BLaER1 treated with 17β-estradiol and CSF1 and Interleukin-3, amounts not matched to agents 10 nM and 100 nM (cell line): Measurements from ENCODE around the gene EPHA7.

Experiments used
- H3K27ac ChIP-seq, 11 experiments: shearing (Covaris generic); formaldehyde crosslinking; 2 replicates each; pipeline ENCODE4 v1.8.1; 2022
- H3K27me3 ChIP-seq, 11 experiments: shearing (Covaris generic); formaldehyde crosslinking; 2 replicates each; pipeline ENCODE4 v1.8.1; 2022
- H3K36me3 ChIP-seq, 11 experiments: shearing (Covaris generic); formaldehyde crosslinking; 2 replicates each; pipeline ENCODE4 v1.8.1; 2022
- H3K4me1 ChIP-seq, 10 experiments: shearing (Covaris generic); formaldehyde crosslinking; 2 replicates each; pipeline ENCODE4 v1.8.1; 2022
- H3K4me2 ChIP-seq, 11 experiments: shearing (Covaris generic); formaldehyde crosslinking; 2 replicates each; pipeline ENCODE4 v1.8.1; 2022
- H3K4me3 ChIP-seq, 10 experiments: shearing (Covaris generic); formaldehyde crosslinking; 2 replicates each; pipeline ENCODE4 v1.8.1; 2022
- H3K9ac ChIP-seq, 11 experiments: shearing (Covaris generic); formaldehyde crosslinking; 2 replicates each; pipeline ENCODE4 v1.8.1; 2022
- H3K9me3 ChIP-seq, 11 experiments: shearing (Covaris generic); formaldehyde crosslinking; replicated peaks in 1 of 11; 2 replicates each; pipeline ENCODE4 v1.8.1; 2022
- H4K20me1 ChIP-seq, 11 experiments: shearing (Covaris generic); formaldehyde crosslinking; 2 replicates each; pipeline ENCODE4 v1.8.1; 2022
- Cebpa-rat ChIP-seq, 11 experiments: shearing (Covaris generic); IDR thresholded peaks; 2 replicates each; pipeline ENCODE4 v1.8.1; 2022

Gene EPHA7

GRCh38 chr6:93373445-93373844 is 45.9 kb downstream of the EPHA7 start:
- H3K4me1 ChIP-seq = peaks cover 0 to 8% (median 0%) of the 10 kb centered on the region in 10 experiments; a peak in 3 of 20 replicates
- H3K4me3 ChIP-seq = no peak overlapping the region
- H3K27me3 ChIP-seq = no peaks in the 10 kb centered on the region
- no peak overlapping the region for H3K27ac ChIP-seq
- TF ChIP-seq Cebpa-rat (IDR thresholded peaks at IDR 0.05) = no peak
- H3K9me3 ChIP-seq = no peaks in the 10 kb centered on the region
- H4K20me1 ChIP-seq = no peaks in the 10 kb centered on the region
- H3K36me3 ChIP-seq = no peaks in the 10 kb centered on the region
- no peak overlapping the region for H3K9ac ChIP-seq
- no peak overlapping the region for H3K4me2 ChIP-seq

- Histone ChIP-seq H3K4me1 (peaks cover 0 to 8% (median 0%) of the 10 kb centered on the region in 10 experiments; a peak in 3 of 20 replicates), H3K36me3 (no peaks in the 10 kb centered on the region), H3K9ac (no peak overlapping the region), H3K27ac (no peak overlapping the region), H4K20me1 (no peaks in the 10 kb centered on the region), H3K4me2 (no peak overlapping the region), H3K27me3 (no peaks in the 10 kb centered on the region), H3K4me3 (no peak overlapping the region), H3K9me3 (no peaks in the 10 kb centered on the region)
- TF ChIP-seq Cebpa-rat (IDR thresholded peaks at IDR 0.05) = no peak
Measured at GRCh38 chr6:93371756-93372155, 47.6 kb downstream of the EPHA7 start.

GRCh38 chr6:93369586-93370134 is 49.7 kb downstream of the EPHA7 start:
- TF ChIP-seq Cebpa-rat (IDR thresholded peaks at IDR 0.05) = no peak
- no peaks in the 10 kb centered on the region for H3K27me3 ChIP-seq
- no peaks in the 10 kb centered on the region for H3K36me3 ChIP-seq
- no peaks in the 10 kb centered on the region for H3K9me3 ChIP-seq
- H3K27ac ChIP-seq = no peak overlapping the region
- no peaks in the 10 kb centered on the region for H3K4me1 ChIP-seq
- H4K20me1 ChIP-seq = no peaks in the 10 kb centered on the region
- no peak overlapping the region for H3K4me3 ChIP-seq
- no peak overlapping the region for H3K4me2 ChIP-seq
- no peak overlapping the region for H3K9ac ChIP-seq

- no peaks in the 10 kb centered on the region for H3K27me3 ChIP-seq
- no peak overlapping the region for H3K27ac ChIP-seq
- no peak overlapping the region for H3K9ac ChIP-seq
- no peak overlapping the region for H3K4me2 ChIP-seq
- no peaks in the 10 kb centered on the region for H3K9me3 ChIP-seq
- no peaks in the 10 kb centered on the region for H3K36me3 ChIP-seq
- H4K20me1 ChIP-seq = no peaks in the 10 kb centered on the region
- H3K4me1 ChIP-seq = no peaks in the 10 kb centered on the region
- no peak for TF ChIP-seq Cebpa-rat (IDR thresholded peaks at IDR 0.05)
- H3K4me3 ChIP-seq = no peak overlapping the region
Measured at GRCh38 chr6:93366506-93366905, 52.9 kb downstream of the EPHA7 start.

- H3K4me3 ChIP-seq = no peak overlapping the region
- no peak overlapping the region for H3K27ac ChIP-seq
- no peaks in the 10 kb centered on the region for H3K27me3 ChIP-seq
- no peaks in the 10 kb centered on the region for H3K36me3 ChIP-seq
- H3K9me3 ChIP-seq = no peaks in the 10 kb centered on the region
- no peak for TF ChIP-seq Cebpa-rat (IDR thresholded peaks at IDR 0.05)
- H4K20me1 ChIP-seq = no peaks in the 10 kb centered on the region
- H3K9ac ChIP-seq = no peak overlapping the region
- no peak overlapping the region for H3K4me2 ChIP-seq
- no peaks in the 10 kb centered on the region for H3K4me1 ChIP-seq
Measured at GRCh38 chr6:93365445-93365844, 53.9 kb downstream of the EPHA7 start.

GRCh38 chr6:93358435-93358834 is 60.9 kb downstream of the EPHA7 start:
- H3K9me3 ChIP-seq = no peaks in the 10 kb centered on the region
- no peak overlapping the region for H3K27ac ChIP-seq
- no peak for TF ChIP-seq Cebpa-rat (IDR thresholded peaks at IDR 0.05)
- H3K36me3 ChIP-seq = no peaks in the 10 kb centered on the region
- no peaks in the 10 kb centered on the region; a peak in 1 of 22 replicates for H4K20me1 ChIP-seq
- H3K4me3 ChIP-seq = no peak overlapping the region
- no peaks in the 10 kb centered on the region; a peak in 1 of 20 replicates for H3K4me1 ChIP-seq
- H3K9ac ChIP-seq = no peak overlapping the region
- no peak overlapping the region for H3K4me2 ChIP-seq
- no peaks in the 10 kb centered on the region for H3K27me3 ChIP-seq

- H3K36me3 ChIP-seq = no peaks in the 10 kb centered on the region
- TF ChIP-seq Cebpa-rat (IDR thresholded peaks at IDR 0.05) = no peak
- no peaks in the 10 kb centered on the region; a peak in 1 of 20 replicates for H3K4me1 ChIP-seq
- H3K27ac ChIP-seq = no peak overlapping the region
- H3K9me3 ChIP-seq = peaks cover 0 to 4% (median 0%) of the 10 kb centered on the region in 11 experiments; a peak in 2 of 22 replicates
- no peak overlapping the region for H3K9ac ChIP-seq
- no peaks in the 10 kb centered on the region; a peak in 1 of 22 replicates for H4K20me1 ChIP-seq
- no peak overlapping the region for H3K4me3 ChIP-seq
- no peak overlapping the region for H3K4me2 ChIP-seq
- H3K27me3 ChIP-seq = no peaks in the 10 kb centered on the region
Measured at GRCh38 chr6:93352604-93353003, 66.8 kb downstream of the EPHA7 start.

- Histone ChIP-seq H3K9me3 (peaks cover 0 to 4% (median 0%) of the 10 kb centered on the region in 11 experiments; a peak in 2 of 22 replicates), H3K27ac (no peak overlapping the region), H4K20me1 (no peaks in the 10 kb centered on the region), H3K4me3 (no peak overlapping the region), H3K36me3 (no peaks in the 10 kb centered on the region), H3K4me1 (no peaks in the 10 kb centered on the region), H3K9ac (no peak overlapping the region), H3K4me2 (no peak overlapping the region), H3K27me3 (no peaks in the 10 kb centered on the region)
- no peak for TF ChIP-seq Cebpa-rat (IDR thresholded peaks at IDR 0.05)
Measured at GRCh38 chr6:93351222-93351621, 68.1 kb downstream of the EPHA7 start.

GRCh38 chr6:93350774-93351173 is 68.6 kb downstream of the EPHA7 start:
- Histone ChIP-seq H3K4me3 (no peak overlapping the region), H3K4me1 (no peaks in the 10 kb centered on the region), H3K4me2 (no peak overlapping the region), H4K20me1 (no peaks in the 10 kb centered on the region), H3K27ac (no peak overlapping the region), H3K9ac (no peak overlapping the region), H3K9me3 (peaks cover 0 to 4% (median 0%) of the 10 kb centered on the region in 11 experiments; a peak in 2 of 22 replicates), H3K27me3 (no peaks in the 10 kb centered on the region), H3K36me3 (no peaks in the 10 kb centered on the region)
- TF ChIP-seq Cebpa-rat (IDR thresholded peaks at IDR 0.05) = no peak

- TF ChIP-seq Cebpa-rat (IDR thresholded peaks at IDR 0.05) = no peak
- no peak overlapping the region for H3K27ac ChIP-seq
Measured at GRCh38 chr6:93344333-93344835, 75.0 kb downstream of the EPHA7 start.

More at GRCh38 chr6:93344333-93344835, 75.0 kb downstream of the EPHA7 start:
- H3K9me3 ChIP-seq = no peaks in the 10 kb centered on the region
- H4K20me1 ChIP-seq = no peaks in the 10 kb centered on the region
- no peaks in the 10 kb centered on the region for H3K4me1 ChIP-seq
- H3K27me3 ChIP-seq = no peaks in the 10 kb centered on the region
- H3K4me3 ChIP-seq = no peak overlapping the region
- no peaks in the 10 kb centered on the region for H3K36me3 ChIP-seq
- H3K9ac ChIP-seq = no peak overlapping the region
- no peak overlapping the region for H3K4me2 ChIP-seq
